ACC112 (cell line): Measurements from ENCODE around the gene MYH6.
"Not testable (repeated sequence)": the region's sequence is repeated elsewhere in the genome, so short reads cannot be mapped to it uniquely, and the experiment has no call there.

Source experiments
- H2AFZ ChIP-seq: fragments of 200-600 bp; sonication (generic); one replicate; pipeline ENCODE4 v1.6.0; 2017; ENCODE audit warnings: antibody characterized with exemption, low read length; ENCODE audit not compliant: unreplicated experiment
- H3K27ac ChIP-seq: fragments of 200-600 bp; sonication (generic); 2 replicates; pipeline ENCODE4 v1.5.1; 2014; ENCODE audit warnings: low read depth, mild to moderate bottlenecking, antibody characterized with exemption, low read length, moderate library complexity
- H3K27me3 ChIP-seq: fragments of 200-600 bp; sonication (generic); 2 replicates; pipeline ENCODE4 v1.6.1; 2014; ENCODE audit warnings: mild to moderate bottlenecking, antibody characterized with exemption, low read length, moderate library complexity, mixed read lengths; ENCODE audit not compliant: insufficient read depth
- H3K36me3 ChIP-seq: fragments of 200-600 bp; sonication (generic); 2 replicates; pipeline ENCODE4 v1.6.1; 2016; ENCODE audit warnings: mild to moderate bottlenecking, antibody characterized with exemption, low read length, moderate library complexity, mixed read lengths; ENCODE audit not compliant: insufficient read depth
- H3K4me1 ChIP-seq: fragments of 200-600 bp; sonication (generic); one replicate; pipeline ENCODE4 v1.6.1; 2016; ENCODE audit warnings: low read length, mixed read lengths; ENCODE audit not compliant: insufficient read depth, unreplicated experiment, control insufficient read depth
- H3K4me3 ChIP-seq: fragments of 200-600 bp; sonication (generic); 2 replicates; pipeline ENCODE4 v1.5.1; 2014; ENCODE audit warnings: mild to moderate bottlenecking, low read depth, low read length
- H3K79me2 ChIP-seq: fragments of 200-600 bp; sonication (generic); one replicate; pipeline ENCODE4 v1.6.0; 2016; ENCODE audit warnings: low read length; ENCODE audit not compliant: control insufficient read depth, unreplicated experiment, insufficient read depth

MYH6 gene

DNA sequence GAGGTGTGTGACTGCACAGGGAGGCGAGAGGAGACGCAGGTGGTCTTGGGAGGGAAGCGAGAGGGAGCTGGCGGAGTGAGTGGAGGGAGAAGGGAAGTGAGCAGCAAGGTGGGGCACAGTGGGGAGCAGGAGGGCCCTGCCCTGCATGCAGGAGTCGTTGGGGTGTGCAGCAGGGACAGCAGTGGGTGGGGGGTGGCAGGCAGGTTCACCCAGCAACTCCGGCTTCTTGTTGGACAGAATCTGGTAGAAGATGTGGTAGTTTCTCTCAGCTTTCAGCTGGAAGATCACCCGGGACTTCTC, 5.0 kb downstream of the MYH6 start:
- H3K4me3 ChIP-seq = no peak overlapping the region
- no peaks in the 10 kb centered on the region for H3K36me3 ChIP-seq
- H3K79me2 ChIP-seq = no peaks in the 10 kb centered on the region
- no peak overlapping the region for H3K27ac ChIP-seq
- H2AFZ ChIP-seq = no peak overlapping the region
- peaks cover 74% of the 10 kb centered on the region for H3K27me3 ChIP-seq
- H3K4me1 ChIP-seq = no peaks in the 10 kb centered on the region

DNA sequence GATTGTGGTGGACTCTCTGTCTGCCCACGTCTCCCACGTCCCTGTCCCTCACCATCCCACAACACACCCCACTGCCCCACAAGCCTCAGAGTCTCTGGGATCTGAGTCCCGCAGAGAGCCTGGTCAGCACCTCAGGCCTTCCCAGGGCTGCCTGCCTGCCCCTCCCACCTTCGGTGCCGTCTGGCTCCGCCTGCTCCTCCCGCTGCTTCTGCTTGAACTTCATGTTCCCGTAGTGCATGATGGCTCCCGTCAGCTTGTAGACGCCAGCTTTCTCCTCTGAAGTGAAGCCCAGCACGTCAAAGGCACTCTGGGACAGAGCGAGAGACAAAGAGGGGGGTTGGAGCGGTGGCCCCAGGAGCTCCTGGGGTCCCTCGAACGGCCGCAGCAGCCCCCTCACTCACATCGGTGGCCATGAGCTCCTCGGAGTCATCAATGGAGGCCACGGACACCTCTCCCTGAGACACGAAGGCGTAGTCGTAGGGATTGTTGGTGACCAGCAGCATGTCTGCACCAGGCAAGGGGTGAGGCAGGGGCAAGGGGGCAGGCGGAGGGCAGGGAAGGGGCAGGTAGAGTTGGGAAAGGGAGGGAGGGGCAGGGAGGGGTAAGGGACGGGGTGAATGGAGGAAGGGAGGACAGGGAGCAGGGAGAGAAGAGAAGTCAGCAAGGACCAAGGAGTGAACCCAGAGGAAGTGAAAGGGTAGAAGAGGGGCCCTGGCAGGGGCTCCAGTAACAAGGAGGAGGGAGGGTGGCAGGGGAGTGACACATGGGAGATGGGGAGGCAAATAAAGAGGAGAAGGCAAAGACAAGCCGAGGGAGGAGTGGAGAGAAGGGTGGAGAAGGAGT, 5.6 kb downstream of the MYH6 start:
- Histone ChIP-seq H3K79me2 (no peaks in the 10 kb centered on the region), H3K36me3 (no peaks in the 10 kb centered on the region), H3K27me3 (peaks cover 70% of the 10 kb centered on the region), H2AFZ (no peak overlapping the region), H3K4me1 (no peaks in the 10 kb centered on the region), H3K27ac (no peak overlapping the region), H3K4me3 (no peak overlapping the region)

DNA sequence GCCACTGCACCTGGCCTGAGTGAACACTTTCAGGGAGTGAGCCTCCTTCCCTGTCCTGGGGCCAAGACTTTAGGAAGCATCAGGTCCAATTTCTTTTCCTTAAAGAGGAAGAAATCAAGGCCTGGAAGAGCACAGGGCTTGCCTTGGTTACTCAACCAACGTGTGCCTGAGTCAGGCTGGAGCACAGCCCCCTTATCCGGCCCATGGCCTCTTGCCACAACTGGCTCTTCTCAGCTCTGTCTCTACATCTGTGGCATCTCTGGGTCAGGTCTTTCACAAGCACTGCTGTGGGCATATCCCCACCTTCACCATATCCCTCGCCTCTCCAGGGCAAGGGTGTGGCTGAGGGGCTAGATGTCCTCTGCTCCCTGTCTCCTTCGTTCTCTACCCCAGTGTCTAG, 6.8 kb downstream of the MYH6 start:
- Histone ChIP-seq H2AFZ (no peak overlapping the region), H3K36me3 (no peaks in the 10 kb centered on the region), H3K27ac (no peak overlapping the region), H3K79me2 (no peaks in the 10 kb centered on the region), H3K27me3 (peaks cover 67% of the 10 kb centered on the region), H3K4me1 (no peaks in the 10 kb centered on the region), H3K4me3 (no peak overlapping the region)

DNA sequence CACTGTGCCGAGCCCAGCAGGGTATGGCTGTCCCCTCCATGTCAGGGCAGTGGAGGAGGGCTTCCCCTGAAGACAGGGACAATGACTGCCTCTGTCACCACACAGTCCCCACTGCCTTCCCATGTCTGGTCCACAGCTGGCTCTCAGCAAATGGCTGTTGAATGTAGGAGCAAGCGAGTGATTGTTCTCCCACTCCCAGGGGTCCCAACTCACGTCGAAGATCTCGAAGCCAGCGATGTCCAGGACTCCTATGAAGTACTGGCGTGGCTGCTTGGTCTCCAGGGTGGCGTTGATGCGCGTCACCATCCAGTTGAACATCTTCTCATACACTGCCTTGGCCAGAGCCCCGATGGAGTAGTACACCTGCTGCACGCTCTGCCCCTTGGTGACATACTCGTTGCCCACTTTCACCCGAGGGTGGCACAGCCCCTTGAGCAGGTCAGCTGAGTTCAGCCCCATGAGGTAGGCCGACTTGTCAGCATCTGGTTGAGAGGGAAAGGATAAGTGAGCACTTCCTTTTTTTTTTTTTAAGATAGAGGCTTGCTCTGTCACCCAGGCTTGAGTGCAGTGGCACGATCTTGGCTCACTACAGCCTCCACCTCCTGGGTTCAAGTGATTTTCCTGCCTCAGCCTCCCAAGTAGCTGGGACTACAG, 7.5 kb downstream of the MYH6 start:
- peaks cover 64% of the 10 kb centered on the region for H3K27me3 ChIP-seq
- not testable (repeated sequence) for H3K4me3 ChIP-seq

DNA sequence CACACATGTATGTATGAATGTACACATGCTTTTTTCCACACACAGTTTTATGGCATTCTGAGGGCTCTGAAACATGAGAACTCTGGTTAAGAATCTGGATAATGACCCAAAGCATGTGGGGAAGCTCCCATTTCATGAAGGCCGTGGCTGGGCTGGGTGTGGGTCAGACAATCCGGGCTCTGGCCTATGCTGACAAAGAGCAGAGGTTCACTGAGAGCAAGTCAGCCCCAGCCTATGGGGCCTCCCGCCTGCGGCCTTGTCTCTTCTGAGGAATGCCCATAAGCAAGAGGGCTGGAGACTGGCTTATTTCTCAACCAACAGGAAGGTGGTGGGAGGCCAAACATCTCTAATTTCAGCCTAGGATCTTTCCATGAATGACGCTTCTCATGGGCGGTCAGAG, 8.5 kb downstream of the MYH6 start:
- Histone ChIP-seq H3K4me1 (no peaks in the 10 kb centered on the region), H3K27me3 (peaks cover 56% of the 10 kb centered on the region), H2AFZ (no peak overlapping the region), H3K4me3 (no peak overlapping the region), H3K27ac (no peak overlapping the region), H3K36me3 (no peaks in the 10 kb centered on the region), H3K79me2 (no peaks in the 10 kb centered on the region)

More for the DNA sequence above, 7.5 kb downstream of the MYH6 start:
- not testable (repeated sequence) for H2AFZ ChIP-seq, H3K79me2 ChIP-seq, H3K27ac ChIP-seq, H3K36me3 ChIP-seq, H3K4me1 ChIP-seq

DNA sequence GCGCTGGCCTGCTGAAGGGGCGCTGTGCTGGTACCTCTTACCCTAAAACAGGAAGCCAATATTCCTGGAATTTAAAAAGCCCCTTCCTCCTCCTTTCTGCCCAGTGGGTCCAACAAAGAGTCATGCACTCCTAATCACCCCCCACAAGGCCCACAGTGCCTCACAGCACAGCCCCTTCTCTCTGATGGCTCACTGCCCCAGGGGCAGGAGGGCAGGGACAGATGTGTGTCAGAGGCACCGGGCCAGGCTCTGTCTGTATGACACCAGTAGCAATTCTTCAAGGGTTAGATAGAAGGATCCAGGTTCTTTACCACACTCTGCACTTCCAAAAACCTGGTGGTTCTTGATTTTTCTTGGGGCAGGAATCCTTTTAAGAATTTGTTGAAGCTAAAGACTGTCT, 8.9 kb downstream of the MYH6 start:
- Histone ChIP-seq H3K79me2 (no peaks in the 10 kb centered on the region), H3K27me3 (peaks cover 56% of the 10 kb centered on the region), H2AFZ (no peak overlapping the region), H3K27ac (no peak overlapping the region), H3K4me3 (no peak overlapping the region), H3K4me1 (no peaks in the 10 kb centered on the region), H3K36me3 (no peaks in the 10 kb centered on the region)

DNA sequence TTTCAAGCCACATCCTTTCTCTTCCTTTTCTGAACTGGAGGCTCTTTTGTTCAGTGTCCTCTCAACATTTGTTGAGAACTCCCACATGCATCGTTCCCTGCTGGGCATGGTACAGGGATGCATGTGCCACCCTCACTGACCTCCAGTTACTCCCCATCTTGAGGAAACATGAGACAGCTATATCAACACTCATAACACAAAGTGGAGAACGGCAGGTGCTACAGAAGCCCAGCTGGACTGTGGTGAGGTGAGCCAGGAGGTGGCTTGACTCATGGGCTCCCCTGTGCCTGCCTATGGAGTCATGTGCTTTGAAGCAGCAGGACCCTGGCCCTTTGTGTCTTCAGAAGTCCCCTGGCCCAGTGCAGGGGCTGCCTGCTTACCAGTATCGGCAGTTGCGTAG, 9.7 kb downstream of the MYH6 start:
- Histone ChIP-seq H3K27ac (no peak overlapping the region), H3K79me2 (no peaks in the 10 kb centered on the region), H3K27me3 (peaks cover 56% of the 10 kb centered on the region), H3K4me3 (no peak overlapping the region), H3K36me3 (no peaks in the 10 kb centered on the region), H3K4me1 (no peaks in the 10 kb centered on the region), H2AFZ (no peak overlapping the region)

DNA sequence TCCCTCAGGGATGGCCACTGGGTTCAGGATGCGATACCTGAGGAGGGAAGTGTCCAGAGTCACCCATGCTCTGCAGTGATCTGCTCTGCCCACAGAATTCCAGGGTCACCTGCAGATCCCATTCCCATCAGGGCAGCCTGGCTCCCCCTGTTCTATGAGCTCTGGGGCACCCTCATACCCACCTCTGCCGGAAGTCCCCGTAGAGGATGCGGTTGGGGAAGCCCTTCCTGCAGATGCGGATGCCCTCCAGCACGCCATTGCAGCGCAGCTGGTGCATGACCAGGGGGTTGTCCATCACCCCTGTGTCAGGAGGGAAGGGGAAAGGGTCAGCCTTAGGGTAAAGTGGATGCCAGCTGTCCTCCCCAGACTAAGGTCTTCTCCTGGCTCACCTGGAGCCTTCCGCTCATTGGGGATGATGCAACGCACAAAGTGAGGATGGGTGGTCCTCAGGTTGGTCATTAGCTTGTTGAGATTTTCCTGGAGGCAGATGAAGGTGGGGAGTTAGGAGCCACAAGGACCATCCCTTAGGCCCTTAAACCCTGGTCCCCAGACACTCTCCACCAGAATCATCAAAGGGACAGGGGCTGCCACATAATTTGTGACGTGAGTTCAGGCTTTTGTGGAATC, 11.2 kb downstream of the MYH6 start:
- no peak overlapping the region for H3K27ac ChIP-seq
- H3K36me3 ChIP-seq = no peaks in the 10 kb centered on the region
- H3K4me3 ChIP-seq = no peak overlapping the region
- H2AFZ ChIP-seq = no peak overlapping the region
- no peaks in the 10 kb centered on the region for H3K79me2 ChIP-seq
- peaks cover 61% of the 10 kb centered on the region for H3K27me3 ChIP-seq
- H3K4me1 ChIP-seq = no peaks in the 10 kb centered on the region

DNA sequence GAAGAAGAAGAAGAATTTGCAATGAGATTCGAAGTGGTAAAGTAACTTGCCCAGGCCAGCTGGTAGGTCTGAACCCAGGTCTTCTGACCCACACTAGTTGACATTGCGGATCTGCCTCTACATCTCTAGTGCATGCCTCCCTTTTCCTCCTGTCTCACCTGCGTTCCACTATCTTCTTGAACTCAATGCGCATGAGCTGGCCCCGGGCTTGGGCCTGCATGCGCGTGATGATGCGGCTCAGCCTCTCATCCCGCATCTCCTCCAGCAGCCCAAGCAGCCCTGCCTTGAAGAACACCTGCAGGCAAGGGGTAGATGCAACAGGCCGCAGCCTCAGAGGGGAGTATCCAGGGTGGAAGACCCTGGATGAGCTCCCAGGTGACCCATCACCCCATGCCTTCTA, 11.9 kb downstream of the MYH6 start:
- H3K36me3 ChIP-seq = no peaks in the 10 kb centered on the region
- no peak overlapping the region for H3K27ac ChIP-seq
- H3K79me2 ChIP-seq = no peaks in the 10 kb centered on the region
- H2AFZ ChIP-seq = no peak overlapping the region
- peaks cover 61% of the 10 kb centered on the region for H3K27me3 ChIP-seq
- H3K4me1 ChIP-seq = no peaks in the 10 kb centered on the region
- no peak overlapping the region for H3K4me3 ChIP-seq

DNA sequence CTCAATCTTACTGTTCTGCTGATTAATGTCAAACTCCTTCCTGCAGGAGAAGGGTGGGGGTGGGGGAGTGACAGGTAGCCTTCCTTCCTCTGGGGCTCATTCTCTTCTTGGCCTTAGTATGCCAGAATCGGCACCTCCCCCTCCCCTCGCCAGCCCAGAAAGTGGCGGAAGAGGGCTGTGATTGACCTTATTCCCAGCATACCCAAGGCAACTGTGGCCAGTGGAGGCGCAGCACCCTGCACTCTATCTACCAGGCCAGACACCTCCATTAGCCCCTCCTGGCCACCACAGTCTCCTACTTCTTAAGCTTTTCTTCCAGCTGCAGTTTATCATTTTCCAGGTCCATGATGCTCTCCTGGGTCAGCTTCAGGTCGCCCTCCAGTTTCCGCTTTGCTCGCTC, 15.5 kb downstream of the MYH6 start:
- H3K4me3 ChIP-seq = no peak overlapping the region
- no peak overlapping the region for H2AFZ ChIP-seq
- no peaks in the 10 kb centered on the region for H3K4me1 ChIP-seq
- H3K36me3 ChIP-seq = no peaks in the 10 kb centered on the region
- H3K27ac ChIP-seq = no peak overlapping the region
- peaks cover 79% of the 10 kb centered on the region for H3K27me3 ChIP-seq
- no peaks in the 10 kb centered on the region for H3K79me2 ChIP-seq

DNA sequence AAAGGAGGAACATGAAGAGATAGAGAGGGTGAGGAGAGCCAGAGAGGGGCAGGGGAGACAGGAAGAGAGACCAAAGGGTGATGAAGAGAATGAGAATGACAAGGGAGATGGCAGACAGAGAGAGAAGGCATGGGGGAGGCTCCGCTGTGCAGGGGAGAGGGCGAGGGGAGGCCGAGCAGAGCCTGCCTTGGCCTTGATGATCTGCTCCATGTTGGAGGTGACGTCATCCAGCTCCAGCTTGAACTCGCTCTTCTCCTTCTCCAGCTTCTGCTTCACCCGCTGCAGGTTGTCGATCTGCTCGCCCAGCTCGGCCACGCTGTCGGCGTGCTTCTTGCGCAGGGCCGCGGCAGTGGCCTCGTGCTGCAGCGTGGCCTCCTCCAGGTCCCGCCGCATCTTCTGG, 18.2 kb downstream of the MYH6 start:
- H3K27me3 ChIP-seq = peaks cover 86% of the 10 kb centered on the region
- not testable (repeated sequence) for H3K4me3 ChIP-seq, H3K36me3 ChIP-seq, H3K27ac ChIP-seq, H3K4me1 ChIP-seq, H3K79me2 ChIP-seq, H2AFZ ChIP-seq
